HG03159 (cell line): ENCODE data around the gene GOPC.

ENCODE experiments used
- ATAC-seq: cut with Tn5 transposase; IDR thresholded peaks from one replicate; pipeline ENCODE4 v1.9.1; 2021; ENCODE audit warnings: mild to moderate bottlenecking, moderate library complexity; ENCODE audit not compliant: unreplicated experiment

GOPC gene

GRCh38 chr6:117550078-117550600 lies 52.2 kb downstream of the GOPC start:
- no peak for ATAC-seq

GRCh38 chr6:117549611-117550010 lies 52.7 kb downstream of the GOPC start:
- ATAC-seq: no peak

- peak; percentile 36 for ATAC-seq
Observed at GRCh38 chr6:117548797-117549301, 53.5 kb downstream of the GOPC start.

- peak; percentile 46 for ATAC-seq
Observed at GRCh38 chr6:117547688-117548621, 54.4 kb downstream of the GOPC start.

- no peak for ATAC-seq
Observed at GRCh38 chr6:117546674-117547073, 55.6 kb downstream of the GOPC start.

- ATAC-seq: no peak
Observed at GRCh38 chr6:117545161-117545595, 57.1 kb downstream of the GOPC start.

GRCh38 chr6:117544716-117545115 lies 57.6 kb downstream of the GOPC start:
- ATAC-seq: no peak

- no peak for ATAC-seq
Observed at GRCh38 chr6:117542493-117542892, 59.8 kb downstream of the GOPC start.

GRCh38 chr6:117540670-117541069 lies 61.6 kb downstream of the GOPC start:
- ATAC-seq: no peak

GRCh38 chr6:117538615-117539014 lies 63.7 kb downstream of the GOPC start:
- no peak for ATAC-seq

GRCh38 chr6:117536317-117536716 lies 66.0 kb downstream of the GOPC start:
- no peak for ATAC-seq

GRCh38 chr6:117534974-117535373 lies 67.3 kb downstream of the GOPC start:
- no peak for ATAC-seq

- ATAC-seq: no peak
Observed at GRCh38 chr6:117533775-117534174, 68.5 kb downstream of the GOPC start.

- no peak for ATAC-seq
Observed at GRCh38 chr6:117531809-117532725, 70.2 kb downstream of the GOPC start.

- no peak for ATAC-seq
Observed at GRCh38 chr6:117531346-117531745, 71.0 kb downstream of the GOPC start.

- no peak for ATAC-seq
Observed at GRCh38 chr6:117530467-117531242, 71.7 kb downstream of the GOPC start.

- ATAC-seq: no peak
Observed at GRCh38 chr6:117525607-117526006, 76.7 kb downstream of the GOPC start.

- no peak for ATAC-seq
Observed at GRCh38 chr6:117521791-117522502, 80.4 kb downstream of the GOPC start.

GRCh38 chr6:117520603-117521395 lies 81.5 kb downstream of the GOPC start:
- ATAC-seq: no peak
